Measurements from ENCODE around the gene MTHFD1.

GRCh38 chr14:64447876-64448670 lies 59.9 kb downstream of the MTHFD1 start:
- TF ChIP-seq POLR2A (IDR thresholded peaks at IDR 0.05) (no peak), POLR2AphosphoS5 (IDR thresholded peaks at IDR 0.05) (no peak)
- TF ChIP-seq, protein P1, sequence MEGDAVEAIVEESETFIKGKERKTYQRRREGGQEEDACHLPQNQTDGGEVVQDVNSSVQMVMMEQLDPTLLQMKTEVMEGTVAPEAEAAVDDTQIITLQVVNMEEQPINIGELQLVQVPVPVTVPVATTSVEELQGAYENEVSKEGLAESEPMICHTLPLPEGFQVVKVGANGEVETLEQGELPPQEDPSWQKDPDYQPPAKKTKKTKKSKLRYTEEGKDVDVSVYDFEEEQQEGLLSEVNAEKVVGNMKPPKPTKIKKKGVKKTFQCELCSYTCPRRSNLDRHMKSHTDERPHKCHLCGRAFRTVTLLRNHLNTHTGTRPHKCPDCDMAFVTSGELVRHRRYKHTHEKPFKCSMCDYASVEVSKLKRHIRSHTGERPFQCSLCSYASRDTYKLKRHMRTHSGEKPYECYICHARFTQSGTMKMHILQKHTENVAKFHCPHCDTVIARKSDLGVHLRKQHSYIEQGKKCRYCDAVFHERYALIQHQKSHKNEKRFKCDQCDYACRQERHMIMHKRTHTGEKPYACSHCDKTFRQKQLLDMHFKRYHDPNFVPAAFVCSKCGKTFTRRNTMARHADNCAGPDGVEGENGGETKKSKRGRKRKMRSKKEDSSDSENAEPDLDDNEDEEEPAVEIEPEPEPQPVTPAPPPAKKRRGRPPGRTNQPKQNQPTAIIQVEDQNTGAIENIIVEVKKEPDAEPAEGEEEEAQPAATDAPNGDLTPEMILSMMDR (IDR thresholded peaks at IDR 0.05), result no peak

All from suprapubic skin (tissue), 4 donors.